GM19452 (cell line): ENCODE measurements around the gene USP19.
A peak's percentile ranks its signal among the peaks of the same experiment; 100 is the strongest.

ENCODE experiments used
- ATAC-seq: cut with Tn5 transposase; IDR thresholded peaks from one replicate; pipeline ENCODE4 v1.9.1; 2021; ENCODE audit not compliant: unreplicated experiment

The USP19 gene

DNA sequence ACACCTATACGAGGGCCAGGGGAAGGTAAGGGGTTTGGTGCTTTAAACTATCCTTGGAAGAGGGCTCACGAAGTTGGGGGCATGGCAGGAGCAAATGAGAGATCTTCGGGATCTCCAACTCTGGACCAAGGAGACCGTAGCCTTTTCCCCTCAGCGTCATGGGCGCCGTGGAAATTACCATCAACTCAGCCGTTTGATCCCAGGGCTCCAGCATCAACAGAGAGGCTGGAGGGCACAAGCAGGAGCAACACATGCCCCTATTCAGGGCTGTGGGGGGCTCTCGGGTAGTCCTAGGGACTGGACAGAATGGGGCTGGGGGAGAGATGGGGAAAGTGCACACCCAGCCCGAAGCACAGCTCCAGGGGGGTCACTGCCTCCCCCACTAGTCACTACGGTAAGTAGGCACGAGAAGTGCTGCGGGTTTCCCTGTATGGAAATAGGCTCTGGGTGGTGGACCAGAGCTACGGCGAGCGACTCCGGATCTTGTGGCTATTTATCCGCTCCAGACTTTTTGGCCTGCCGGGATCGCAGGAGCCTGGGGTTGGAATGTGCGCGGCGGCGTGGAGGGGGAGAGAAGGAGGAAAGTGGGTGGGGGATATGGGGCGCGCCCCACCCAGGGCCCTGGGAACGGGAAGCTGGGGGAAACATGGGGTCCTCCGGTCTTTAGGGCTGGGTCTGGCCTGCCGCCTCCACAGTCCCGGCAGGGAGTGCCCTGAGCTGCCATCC is 12.8 kb upstream of the USP19 start:
- ATAC-seq: no peak

DNA sequence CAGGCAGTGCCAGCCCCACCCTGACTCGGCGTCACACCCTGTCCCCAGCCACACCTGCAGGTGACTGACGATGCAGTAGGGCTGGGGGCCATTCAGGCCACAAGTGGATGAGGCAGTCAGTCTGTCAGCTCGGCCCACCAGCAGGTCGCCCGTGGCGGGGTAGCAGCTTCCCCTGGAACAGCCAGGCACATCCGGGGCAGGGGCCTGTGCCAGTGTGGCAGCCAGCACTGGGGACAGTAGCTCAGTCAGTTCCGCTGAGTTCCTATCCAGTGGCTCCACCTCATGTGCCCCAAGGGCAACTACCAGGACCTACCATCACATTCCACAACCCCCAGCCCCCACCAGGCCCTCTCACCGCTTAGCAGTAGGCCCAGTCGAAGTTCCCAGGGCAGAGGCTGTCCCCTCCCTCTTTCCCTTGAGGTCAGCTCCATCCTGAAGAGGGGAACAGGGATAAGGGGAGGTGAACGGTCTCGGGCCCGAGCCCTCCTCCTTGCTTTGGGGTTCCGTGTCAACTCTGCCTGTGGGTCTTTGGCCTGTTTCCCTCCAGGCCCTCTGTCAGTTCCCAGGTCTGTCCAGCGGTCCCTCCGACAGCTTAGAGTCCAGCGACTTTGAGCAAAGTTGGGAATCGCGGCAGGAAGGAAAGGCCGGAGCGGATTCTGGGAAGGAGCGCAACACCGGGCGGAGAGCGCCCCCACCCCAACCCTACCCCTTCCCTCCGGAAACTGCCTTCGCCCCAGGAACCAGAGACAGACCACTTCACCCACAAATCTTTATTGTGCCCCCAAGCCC is 12.0 kb upstream of the USP19 start, which contains the start of gene LAMB2:
TSS of gene LAMB2 (minus strand) at position 614 of the 789 bp plus-strand sequence. CDS start at position 431, 183 bp downstream.
- no peak for ATAC-seq

DNA sequence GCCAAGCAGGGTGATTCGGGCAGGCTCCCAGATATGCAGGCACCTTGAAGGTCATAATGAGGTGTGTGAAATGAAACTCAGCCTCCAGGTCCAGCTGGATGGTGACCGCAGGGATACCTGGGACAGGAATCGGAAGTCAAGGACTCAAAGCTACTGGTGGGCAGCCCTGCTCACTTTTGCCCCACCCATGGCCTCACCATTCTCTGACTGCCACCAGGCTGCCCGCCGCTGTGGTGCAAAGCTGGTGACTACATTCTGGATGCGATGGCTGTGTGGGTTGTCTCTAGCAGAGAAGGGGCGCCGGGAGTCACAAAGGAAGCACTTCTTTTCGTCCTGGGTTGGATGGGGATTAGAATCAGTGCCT is 11.4 kb upstream of the USP19 start:
- ATAC-seq: no peak

DNA sequence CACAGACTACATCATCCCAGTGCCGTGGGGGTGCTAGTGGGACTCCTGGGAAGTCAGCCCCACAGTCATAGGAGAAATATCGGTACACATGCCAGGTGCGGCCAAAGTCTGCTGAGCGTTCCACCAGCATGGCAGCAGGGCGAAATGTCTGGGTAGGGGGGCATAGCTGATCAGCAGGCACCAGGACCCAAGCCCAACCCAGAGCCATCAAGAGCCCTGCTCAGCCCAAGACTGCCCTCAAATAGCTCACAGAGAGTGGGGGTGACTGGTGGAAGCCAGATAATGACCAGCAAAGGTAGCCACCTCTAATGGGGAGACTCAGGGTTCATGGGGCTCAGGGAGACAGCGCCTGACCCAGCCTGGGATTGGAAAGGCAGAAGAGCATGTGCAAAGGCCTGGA is 11.0 kb upstream of the USP19 start:
- ATAC-seq: no peak

DNA sequence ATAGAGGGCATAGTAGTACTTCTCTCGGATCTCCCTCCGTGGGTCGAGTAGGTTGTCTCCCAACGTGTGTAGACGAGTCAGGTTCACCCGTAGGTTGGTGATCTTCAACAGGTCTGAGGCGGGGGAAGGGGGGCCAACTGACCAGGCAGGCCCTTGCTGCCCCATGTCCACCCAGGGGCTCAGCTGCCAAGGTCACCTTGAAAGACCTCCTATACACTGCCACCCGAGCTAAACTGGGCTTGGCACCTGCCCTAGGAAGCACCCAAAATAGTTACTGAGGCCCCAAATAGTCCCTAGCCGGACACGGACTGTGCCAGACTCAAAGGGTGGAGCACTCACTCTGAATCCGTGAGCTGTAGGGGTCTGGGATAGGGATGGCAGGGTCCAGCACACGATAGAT is 10.4 kb upstream of the USP19 start:
- no peak for ATAC-seq

DNA sequence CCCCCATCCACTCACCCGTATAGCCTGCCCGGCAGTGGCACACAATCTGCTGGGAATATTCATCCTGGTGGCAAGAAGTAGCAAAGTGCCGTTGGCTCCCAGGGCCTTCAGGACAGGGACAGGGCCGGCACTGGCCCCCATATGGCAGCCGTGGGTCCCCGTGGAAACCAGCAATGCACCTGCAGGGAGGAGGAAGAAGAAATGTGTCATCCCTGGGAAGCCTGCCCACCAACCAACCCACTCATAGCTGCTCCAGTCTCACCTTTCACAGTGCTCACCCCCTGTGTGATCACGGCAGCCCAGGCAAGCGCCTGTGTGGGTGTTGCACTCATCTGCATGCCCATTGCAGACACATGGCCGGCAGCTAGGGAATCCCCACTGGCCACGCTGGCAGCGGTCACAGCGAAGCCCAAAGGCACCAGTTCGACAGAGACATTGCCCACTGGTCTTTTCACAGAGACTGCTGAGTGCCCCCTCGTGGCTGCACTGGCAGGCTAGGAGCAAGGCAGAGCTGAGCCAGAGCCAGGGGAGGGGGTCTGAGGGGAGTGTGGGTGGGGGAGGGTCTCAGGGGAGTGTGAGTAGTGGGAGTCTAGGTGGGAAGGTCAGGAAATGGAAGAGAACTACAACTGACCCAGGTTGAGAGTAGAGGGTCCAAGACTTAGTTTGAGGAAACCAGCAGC is 4.5 kb upstream of the USP19 start:
- no peak for ATAC-seq

DNA sequence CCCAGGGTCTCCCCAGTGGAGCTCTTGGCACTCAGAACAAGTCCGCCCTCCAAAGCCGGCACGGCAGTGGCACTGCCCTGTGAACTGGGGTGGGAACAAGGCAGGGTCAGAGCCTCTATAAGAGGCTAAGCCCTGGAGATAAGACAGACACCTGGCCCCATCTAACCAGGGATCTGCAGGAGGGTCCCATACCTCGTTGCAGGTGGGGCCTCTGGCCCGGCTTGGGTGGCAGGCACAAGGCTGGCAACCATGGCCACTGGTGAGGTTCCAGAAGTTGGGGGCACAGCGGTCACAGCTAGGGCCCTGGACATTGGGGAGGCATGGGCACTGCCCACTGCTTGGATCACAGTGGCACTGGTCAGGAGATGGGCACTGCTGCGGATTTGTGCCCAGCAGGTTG is 3.6 kb upstream of the USP19 start:
- no peak for ATAC-seq

DNA sequence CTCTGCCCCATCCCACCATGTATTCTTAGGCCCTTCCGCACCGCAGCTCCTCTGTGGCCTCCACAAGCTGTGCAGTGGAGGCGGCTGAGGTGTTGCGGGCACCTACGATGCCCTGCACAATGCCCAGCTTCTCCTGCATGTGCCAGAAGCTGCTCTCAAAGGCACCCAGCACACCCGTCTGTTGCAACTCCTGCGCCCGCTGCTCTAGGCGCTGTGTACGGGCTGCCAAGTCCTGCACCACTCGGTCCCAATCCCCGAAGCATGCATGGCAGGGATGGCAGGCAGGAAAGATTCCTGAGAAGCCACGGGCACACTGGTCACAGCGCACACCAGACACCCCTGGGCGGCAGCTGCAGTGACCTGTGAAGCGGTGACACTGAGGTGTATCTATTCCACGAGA is 3.1 kb upstream of the USP19 start:
- no peak for ATAC-seq

DNA sequence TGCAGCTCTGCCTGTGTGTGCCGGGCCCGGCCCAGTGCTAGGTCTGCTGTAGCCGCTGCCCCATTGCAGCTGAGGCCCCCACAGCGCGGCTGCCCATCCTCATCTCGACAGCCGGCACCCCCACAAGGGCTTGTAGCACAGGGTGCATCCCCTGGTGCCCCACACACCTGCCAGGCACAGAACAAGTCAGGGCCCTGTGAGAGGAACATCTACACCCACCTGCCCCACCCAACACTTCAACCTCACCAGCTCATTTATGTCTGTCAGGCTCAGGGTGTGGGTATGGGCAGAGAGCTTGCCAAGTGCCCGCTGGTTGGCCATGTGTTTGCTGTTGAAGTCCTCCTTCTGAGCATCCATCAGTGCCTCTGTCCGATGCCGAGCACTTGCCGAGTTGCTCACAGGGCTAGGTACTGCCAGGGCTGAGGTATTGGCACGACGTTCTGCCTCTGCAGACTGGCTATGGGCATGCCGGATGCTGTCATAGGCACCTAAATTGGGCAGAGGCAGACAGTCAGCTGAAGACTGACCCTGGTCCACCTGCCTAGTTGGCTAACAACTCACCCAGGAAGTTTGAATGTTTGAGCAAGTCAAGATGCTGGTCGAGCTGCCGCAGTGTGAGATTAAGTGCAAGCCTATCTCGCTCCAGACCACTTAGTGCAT is 2.4 kb upstream of the USP19 start:
- ATAC-seq: no peak

DNA sequence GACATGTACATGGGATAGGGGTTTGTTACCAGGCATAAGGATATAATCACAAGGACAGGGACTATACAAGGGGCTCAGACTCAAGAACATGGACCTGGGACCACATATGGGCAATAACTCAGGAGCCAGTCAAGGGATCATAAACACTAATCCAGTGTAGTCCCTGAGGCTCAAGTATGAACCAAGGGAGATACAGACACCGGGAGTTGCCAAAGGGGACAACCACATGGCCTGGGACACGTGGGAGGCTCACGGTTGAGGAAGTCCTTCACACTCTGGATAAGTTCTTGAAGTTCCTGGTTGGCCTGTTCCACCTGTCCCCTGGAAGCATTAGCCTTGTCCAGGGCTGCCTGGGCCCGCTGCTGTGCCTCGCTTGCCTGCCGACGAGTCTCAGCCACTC is 1.8 kb upstream of the USP19 start:
- no peak for ATAC-seq

DNA sequence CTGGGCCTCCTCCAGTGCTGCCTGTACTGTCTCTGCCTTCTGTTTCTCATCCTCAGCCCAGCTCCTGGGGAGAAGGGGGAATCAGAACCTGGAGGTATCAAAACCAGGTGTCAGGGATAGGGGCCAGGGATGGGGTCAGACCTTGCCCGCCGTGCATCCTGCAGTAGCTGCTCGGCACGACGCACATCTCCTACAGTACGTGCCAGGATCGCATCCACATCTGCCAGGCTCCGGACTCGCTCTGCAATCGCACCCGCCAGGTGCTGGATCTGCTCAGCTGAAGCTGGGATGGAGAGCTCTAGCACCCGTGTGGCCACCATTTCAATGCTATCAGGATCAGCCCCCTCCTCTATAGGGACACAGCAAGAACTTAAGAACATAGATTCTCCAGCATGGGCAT is 1.4 kb upstream of the USP19 start:
- ATAC-seq: no peak

DNA sequence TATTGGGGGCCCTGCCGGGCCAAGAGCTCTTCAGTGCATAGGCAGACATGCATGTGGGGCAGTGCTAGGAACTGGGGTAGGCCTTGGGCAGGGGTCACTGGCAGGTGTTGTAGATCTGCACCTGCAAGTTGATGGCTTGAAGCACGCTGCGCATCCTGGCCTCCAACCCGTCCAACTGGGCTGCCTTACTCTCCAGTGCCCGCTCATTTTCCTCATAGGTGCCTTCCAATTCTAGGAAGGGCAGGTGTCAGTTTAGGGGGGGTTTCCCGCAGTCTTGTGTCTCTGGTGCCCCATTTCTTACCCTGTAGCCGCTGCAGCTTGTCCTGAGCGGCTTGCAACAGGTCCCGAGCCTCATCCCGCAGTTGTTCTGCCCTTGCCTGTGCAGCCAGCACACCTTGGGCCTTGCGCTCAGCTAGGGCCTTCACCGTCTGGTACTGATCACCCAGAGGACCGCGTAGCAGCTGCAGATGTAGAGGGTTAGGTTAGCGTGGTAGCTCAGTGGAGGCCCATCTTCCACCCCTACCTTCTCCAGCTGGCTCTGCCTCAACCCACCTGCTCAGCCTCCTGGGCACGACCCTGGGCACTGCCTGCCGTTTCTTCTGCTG is 611 bp upstream of the USP19 start:
- no peak for ATAC-seq

DNA sequence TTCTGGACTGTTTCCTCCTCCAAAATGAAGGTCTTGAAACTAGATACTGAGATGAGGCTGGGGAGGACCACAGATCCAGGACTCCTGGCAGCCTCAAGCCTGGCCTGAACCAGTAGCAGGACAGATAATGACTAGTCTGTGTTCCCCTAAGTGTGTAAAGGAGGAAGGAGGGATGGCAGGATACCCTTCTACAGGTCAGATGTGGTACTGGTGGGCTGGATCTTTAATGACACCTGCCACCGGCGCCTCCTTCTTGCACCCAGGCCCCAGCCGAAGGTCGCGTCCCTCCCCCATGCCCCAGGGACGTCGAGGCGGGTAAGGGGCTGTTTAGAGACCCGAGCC is 556 bp downstream of the USP19 start:
- no peak for ATAC-seq

DNA sequence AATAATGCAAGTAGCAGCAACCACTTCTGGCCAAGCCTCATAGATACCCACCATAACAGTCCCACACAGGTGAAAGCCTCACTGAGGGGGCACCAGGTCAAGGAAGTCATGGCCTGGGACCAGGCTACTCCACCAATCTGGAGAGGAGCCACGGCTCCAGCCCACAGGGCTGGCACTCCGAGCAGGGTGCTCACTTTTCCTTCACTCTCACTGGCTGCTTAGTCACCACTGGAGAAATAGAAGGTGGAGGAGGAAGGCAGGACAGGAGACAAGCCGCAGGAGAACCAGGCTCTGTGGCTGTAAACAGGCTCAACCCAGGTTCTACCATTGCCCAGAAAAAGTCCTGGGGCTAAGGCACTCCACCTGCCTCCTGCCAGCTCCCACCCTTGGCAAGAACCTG is 1.2 kb downstream of the USP19 start:
- ATAC-seq: no peak

DNA sequence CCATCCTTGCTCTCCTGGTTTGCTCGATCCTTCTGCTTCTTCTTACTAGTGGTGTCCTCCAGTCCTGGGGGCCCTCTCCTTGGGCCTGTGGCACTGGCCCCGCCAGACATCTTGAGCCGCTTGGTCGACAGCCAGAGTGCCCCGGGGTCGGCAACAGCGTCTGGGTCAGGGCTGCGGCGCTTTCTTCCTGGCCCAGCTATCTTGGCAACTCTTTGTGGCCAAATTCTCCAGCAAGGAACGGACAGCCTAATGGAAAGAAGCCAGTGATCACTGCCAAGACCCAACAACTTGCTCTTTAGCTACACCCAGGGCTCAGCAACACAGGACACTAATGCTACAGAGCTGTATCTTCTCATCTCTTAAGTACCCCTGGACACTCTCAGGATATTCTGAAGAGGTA is 1.6 kb downstream of the USP19 start:
- no peak for ATAC-seq

DNA sequence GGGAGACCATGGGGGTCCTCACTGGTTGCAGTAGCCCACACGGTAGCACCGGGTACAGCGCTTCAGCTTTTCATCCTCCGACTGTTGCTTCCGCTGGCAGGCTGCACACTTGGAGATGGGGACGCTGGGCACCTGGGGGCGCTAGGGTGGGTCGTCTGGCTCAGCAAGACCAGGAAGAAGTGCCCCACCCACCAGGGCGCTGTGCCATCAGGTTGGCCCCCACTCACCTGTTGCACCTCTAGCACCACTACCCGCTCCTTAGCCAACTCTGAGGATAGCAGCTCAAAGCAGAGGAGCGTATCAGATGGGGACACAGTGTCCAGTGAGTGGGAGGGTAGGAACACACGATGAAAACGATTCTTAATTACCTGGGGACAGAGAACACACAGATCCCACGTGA is 8.4 kb downstream of the USP19 start:
- ATAC-seq: no peak

DNA sequence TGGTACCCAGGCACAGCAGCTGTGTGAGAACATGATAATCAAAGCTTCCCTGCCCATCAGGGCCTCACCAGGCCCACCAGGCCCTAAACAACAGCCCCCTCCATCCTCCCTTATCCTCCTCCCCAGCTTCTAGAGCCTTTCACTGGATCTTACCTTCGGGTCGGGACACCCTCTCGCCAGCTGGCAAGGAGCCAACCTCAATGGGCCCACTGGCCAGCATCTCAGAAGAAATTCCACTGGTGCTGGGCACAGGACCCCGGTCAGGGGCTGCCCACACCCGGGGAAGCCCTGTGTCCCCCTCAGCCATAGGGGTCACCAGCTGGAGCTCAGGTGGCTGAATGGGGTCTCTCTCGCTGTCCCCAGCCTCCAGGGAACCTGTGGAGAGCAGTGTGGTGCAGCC is 9.3 kb downstream of the USP19 start:
- no peak for ATAC-seq

DNA sequence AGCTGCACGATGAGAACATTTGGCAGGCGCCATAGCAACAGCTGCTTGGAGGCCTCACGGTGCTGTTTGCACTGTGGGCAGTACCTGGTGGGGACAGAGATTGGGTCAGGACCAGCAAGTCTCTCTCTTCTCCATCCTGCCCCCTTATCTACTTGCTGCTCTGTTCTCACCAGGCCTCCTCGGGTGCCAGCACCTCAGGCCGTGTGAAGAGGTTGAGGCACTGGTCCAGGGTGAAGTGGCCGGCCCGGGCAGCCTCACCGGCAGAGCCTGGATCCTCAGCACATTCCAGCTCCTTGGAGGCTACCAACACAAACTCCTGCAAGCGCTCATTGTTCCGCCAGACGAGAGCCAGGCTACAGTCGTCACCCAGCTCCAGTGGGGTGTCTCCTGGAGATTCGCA is 9.8 kb downstream of the USP19 start:
- no peak for ATAC-seq

DNA sequence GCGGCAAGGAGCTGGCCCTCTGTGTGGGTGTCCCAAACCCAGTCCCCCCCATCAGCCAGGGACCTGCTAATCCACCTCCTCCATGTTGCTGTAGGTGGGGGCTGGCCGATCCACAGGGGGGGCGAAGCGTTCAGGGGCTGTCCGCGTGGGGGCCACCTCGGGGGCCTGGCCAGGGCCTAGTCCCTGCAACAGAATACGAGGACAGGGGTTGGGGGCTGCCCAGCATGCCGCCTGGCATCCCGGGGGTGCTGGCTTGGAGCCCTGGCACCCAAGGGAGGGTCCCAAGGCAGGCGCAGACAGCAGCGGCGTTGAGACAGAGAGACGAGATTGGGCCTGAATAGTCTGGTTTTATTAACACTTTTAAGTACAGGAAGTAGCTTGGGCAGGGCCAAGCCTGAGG is 12.3 kb downstream of the USP19 start:
- no peak for ATAC-seq

DNA sequence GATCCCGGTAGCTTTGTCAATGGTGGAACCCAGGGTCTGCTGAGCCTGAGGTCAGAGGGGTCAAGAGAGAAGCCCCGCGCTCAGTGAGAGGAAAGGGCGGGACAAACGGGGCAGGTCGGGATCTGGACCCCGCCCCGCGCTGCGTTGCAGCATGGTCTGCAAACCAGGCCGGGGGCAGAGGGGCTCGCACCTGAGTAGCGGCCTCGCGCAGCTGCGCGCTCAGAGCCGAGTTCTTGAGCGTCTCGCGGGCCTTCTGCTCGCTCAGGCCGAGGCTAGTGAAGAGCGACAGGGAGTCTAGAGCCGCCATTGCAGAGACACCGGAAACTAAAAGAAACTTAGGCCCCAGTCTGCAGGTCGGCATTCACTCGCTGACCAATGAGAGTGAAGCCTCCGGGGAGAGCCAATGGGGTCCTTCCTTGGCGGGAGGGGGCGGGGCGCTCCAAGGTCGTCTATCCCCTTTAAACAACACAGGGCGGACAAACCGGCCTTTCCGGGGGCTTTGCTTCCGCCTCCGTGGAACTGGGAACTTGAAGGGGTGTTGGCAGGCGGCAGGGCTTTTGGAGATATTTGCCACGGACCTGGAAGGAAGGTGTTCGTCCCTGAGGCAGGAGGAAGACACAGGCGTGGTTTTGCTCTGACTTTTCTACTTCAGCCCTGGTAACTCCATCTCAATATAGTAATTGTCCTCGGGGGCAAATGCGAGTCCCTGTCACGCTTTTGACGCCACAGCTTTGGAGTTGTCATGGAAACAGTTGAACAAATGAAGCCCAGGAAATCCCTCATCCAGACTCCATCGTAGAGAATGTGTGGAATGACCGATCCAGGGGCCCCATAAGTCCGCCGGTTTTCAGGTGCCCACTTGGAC is 16.0 kb downstream of the USP19 start, which contains the start of gene QARS1:
TSS of gene QARS1 (minus strand) at position 331 of the 865 bp plus-strand sequence. CDS start at position 307, 24 bp downstream.
- peak; percentile 96 for ATAC-seq
